ENCODE data around the gene USP3.
A peak's percentile ranks its signal among the peaks of the same experiment; 100 is the strongest.

Gene USP3

GRCh38 chr15:63502137-63502766 lies 2.1 kb upstream of the USP3 start:
- H3K4me3 ChIP-seq (ENCODE audit: low read depth, low read length), result no peak overlapping the region
- no peak for TF ChIP-seq CTCF (IDR thresholded peaks at IDR 0.05; ENCODE audit: low read depth, low read length)
- no peak for DNase-seq
- H3K4me1 ChIP-seq, result peaks cover 15% of the 10 kb centered on the region
- peaks cover 8% of the 10 kb centered on the region; the same call in 1 of the 2 replicates for H3K36me3 ChIP-seq
- H3K9me3 ChIP-seq, result no peaks in the 10 kb centered on the region
- H3K27me3 ChIP-seq, result no peaks in the 10 kb centered on the region

- DNase-seq, result no peak
- Histone ChIP-seq H3K4me1 (peaks cover 17% of the 10 kb centered on the region), H3K27me3 (no peaks in the 10 kb centered on the region)
Measured at GRCh38 chr15:63502843-63503738, 1.3 kb upstream of the USP3 start.

GRCh38 chr15:63503739-63504246 lies 600 bp upstream of the USP3 start:
- peak; percentile 50 for DNase-seq
- Histone ChIP-seq H3K4me3 (ENCODE audit: low read depth, low read length) (peak overlapping the region; percentile 73), H3K9me3 (no peaks in the 10 kb centered on the region), H3K36me3 (peaks cover 8% of the 10 kb centered on the region; the same call in 1 of the 2 replicates), H3K4me1 (peaks cover 22% of the 10 kb centered on the region), H3K27me3 (no peaks in the 10 kb centered on the region)
- no peak for TF ChIP-seq CTCF (IDR thresholded peaks at IDR 0.05; ENCODE audit: low read depth, low read length)

More at GRCh38 chr15:63502843-63503738, 1.3 kb upstream of the USP3 start:
- no peaks in the 10 kb centered on the region for H3K9me3 ChIP-seq
- peak overlapping the region; percentile 73 for H3K4me3 ChIP-seq (ENCODE audit: low read depth, low read length)
- H3K36me3 ChIP-seq, result peaks cover 8% of the 10 kb centered on the region; the same call in 1 of the 2 replicates
- no peak for TF ChIP-seq CTCF (IDR thresholded peaks at IDR 0.05; ENCODE audit: low read depth, low read length)

- peak; percentile 15; the same call in 1 of the 2 replicates for TF ChIP-seq CTCF (IDR thresholded peaks at IDR 0.05; ENCODE audit: low read depth, low read length)
- peaks cover 23% of the 10 kb centered on the region for H3K4me1 ChIP-seq
- no peaks in the 10 kb centered on the region for H3K27me3 ChIP-seq
Measured at GRCh38 chr15:63504979-63505841, 817 bp downstream of the USP3 start.

GRCh38 chr15:63505842-63506222 lies 1.4 kb downstream of the USP3 start:
- H3K36me3 ChIP-seq, result peaks cover 8% of the 10 kb centered on the region; the same call in 1 of the 2 replicates
- H3K9me3 ChIP-seq, result no peaks in the 10 kb centered on the region
- no peaks in the 10 kb centered on the region for H3K27me3 ChIP-seq
- DNase-seq, result no peak
- no peak for TF ChIP-seq CTCF (IDR thresholded peaks at IDR 0.05; ENCODE audit: low read depth, low read length)
- H3K4me3 ChIP-seq (ENCODE audit: low read depth, low read length), result peak overlapping the region; percentile 91
- peaks cover 29% of the 10 kb centered on the region for H3K4me1 ChIP-seq

More at GRCh38 chr15:63504979-63505841, 817 bp downstream of the USP3 start:
- Histone ChIP-seq H3K4me3 (ENCODE audit: low read depth, low read length) (peak overlapping the region; percentile 91), H3K36me3 (peaks cover 8% of the 10 kb centered on the region; the same call in 1 of the 2 replicates), H3K9me3 (no peaks in the 10 kb centered on the region)
- peak; percentile 64 for DNase-seq

All from BE2C (cell line).